Keratinocyte (primary cell): ENCODE data around the gene MYMK.

Experiments
- CTCF ChIP-seq, 3 experiments: IDR thresholded peaks in 1 of 3; conservative IDR thresholded peaks in 1 of 3; optimal IDR thresholded peaks in 1 of 3; 2 replicates in 2 of 3; 3 replicates in 1 of 3; pipeline versions ENCODE3 to v1.5.1; 2011; ENCODE audit warnings: low read length in 3 of 3, mild to moderate bottlenecking in 3 of 3, moderate library complexity in 2 of 3, control low read depth in 1 of 3, inconsistent platforms in 1 of 3; ENCODE audit not compliant: insufficient read depth in 2 of 3; ENCODE audit errors: extremely low read depth in 1 of 3
- EZH2 ChIP-seq: IDR thresholded peaks from one replicate; pipeline ENCODE4 v1.6.1; 2012; ENCODE audit warnings: inconsistent platforms, mild to moderate bottlenecking, low read length, moderate library complexity

DNA sequence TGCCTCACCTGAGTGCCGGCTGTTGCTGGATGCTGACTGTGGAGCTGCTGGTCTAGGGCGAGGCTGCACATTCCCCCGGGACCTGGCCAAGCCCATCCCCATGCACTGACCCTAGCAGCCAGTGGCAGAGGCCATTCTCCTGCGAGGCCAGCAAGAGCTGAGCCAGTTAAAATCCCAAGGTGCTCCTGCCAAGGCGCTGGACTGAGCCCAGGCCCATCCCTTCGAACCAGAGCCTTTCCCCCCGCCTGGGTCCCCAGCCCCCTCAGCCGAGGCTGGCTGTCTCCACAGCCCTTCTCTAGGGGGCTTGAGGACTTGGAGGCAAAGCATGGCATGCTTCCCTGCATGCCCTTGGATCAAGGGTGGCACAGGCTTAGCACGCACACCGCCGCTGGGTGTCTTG lies 11.3 kb upstream of the MYMK start:
- TF ChIP-seq EZH2 (no peak), CTCF (optimal IDR thresholded peaks at IDR 0.05 in 1 of 3, IDR thresholded peaks at IDR 0.05 in 1 of 3, conservative IDR thresholded peaks at IDR 0.05 in 1 of 3; ENCODE audit: extremely low read depth in 1 of 3, insufficient read depth in 2 of 3, low read length in 3 of 3) (no peak)
